NCI-H2196 treated with DMSO at 0.1 percent for 48 hours (cell line): Measurements from ENCODE around the gene MAST4.
A peak's percentile ranks its signal among the peaks of the same experiment; 100 is the strongest.

Source experiments
- DNase-seq: peaks from one replicate; lab custom pipeline; 2025; ENCODE audit not compliant: unreplicated experiment; lab: John Stamatoyannopoulos, UW

MAST4 gene

DNA sequence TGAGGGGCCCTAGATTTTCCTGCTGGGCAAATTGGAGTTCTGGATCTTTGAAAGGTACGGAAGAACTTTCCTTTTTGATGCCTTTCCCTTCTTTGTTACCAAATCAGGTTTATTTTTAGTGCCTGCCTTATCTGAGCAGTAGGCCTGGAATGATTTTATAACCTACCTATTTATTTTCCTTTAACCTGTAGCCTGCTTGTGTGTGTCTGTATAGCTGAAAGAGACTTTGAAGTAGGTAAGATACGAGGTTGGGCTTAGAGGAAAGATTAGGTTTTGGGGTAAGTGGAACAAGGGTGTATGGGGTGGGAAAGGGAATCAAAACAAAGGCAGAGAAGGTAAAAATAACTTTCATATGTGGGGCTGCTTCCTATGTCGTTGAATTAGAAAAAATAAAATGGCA lies 389.2 kb downstream of the MAST4 start:
- DNase-seq, result no peak

- DNase-seq, result no peak
These were observed 389.8 kb downstream of the MAST4 start for GRCh38 chr5:66986009-66986408.

- no peak for DNase-seq
These were observed 390.3 kb downstream of the MAST4 start for GRCh38 chr5:66986534-66986933.

DNA sequence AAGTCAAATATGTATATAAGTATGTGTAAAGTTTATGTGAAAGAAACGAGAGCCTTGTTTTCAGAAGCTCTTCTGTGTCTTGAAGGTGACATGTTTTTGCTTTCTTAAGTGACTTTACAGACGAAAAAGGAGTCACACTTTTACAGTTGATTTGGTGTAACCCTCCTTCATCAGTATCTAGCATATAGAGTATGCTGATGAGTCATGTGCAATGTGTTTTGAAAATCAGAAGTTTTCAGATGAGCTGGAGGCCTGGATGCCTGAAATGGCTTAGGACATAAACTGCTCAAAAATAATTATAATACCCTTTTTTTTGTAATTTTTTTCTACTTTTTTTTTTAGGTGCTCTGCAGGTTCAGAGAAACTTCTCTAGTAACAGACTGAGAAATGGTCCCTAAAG lies 390.9 kb downstream of the MAST4 start:
- DNase-seq, result no peak

DNA sequence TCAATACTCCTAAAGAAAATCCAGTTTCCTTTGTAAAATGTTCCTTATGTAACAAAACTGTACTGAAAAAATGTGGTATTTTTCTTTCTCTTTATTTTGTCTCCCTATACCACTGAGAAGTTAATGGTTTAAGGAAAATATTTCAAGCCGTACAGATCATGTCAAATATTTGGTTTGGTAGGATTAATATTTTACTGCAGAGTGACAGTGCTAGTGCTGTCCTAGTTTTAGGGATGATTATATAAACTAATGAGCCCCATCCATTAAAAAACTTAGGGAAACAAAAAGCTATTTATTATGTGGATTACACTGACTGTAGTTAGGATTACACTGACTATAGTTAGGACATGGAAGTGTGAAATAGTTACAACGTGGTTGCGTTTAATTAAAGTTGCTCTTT lies 391.3 kb downstream of the MAST4 start:
- DNase-seq, result no peak

DNA sequence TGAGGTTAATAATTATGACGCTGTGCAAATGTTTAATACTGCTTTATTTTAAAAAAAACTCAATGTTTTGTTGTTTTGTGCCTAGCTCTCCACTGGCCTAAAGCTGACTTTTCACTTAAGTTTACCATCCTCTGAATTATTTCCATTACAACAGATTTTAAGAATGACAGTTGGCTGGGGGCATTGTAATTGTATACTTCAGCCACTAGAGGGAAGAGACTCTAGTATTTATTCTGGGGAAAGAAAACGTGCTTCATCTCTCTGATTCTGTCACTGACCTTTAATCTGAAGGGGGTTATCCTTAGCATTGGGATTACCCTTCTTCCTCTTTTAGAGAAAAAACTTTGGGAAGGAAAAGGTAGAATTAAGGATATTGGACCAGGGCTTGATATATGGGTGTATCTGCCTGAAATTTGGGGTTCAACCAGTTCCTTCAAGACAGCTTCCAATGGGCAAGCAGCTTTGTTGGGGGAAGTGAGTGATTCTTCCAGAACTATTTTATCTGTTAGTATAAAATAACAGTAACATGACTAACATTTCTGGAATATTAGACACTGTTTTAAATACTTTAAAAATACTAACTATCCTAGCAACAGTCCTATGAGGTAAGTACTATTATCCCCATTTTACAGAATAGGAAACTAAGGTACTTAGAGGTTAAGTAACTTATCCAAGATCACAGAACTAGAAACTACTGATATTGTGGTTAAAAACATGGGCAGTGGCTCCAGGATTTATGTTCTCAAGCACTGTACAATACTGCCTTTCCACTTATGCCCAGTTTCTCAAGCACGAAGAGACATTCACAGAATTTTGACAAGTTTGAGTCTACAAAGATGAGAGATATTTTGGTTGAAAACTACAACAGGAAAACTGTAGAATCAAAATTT lies 392.0 kb downstream of the MAST4 start:
- DNase-seq, result peak; percentile 5

DNA sequence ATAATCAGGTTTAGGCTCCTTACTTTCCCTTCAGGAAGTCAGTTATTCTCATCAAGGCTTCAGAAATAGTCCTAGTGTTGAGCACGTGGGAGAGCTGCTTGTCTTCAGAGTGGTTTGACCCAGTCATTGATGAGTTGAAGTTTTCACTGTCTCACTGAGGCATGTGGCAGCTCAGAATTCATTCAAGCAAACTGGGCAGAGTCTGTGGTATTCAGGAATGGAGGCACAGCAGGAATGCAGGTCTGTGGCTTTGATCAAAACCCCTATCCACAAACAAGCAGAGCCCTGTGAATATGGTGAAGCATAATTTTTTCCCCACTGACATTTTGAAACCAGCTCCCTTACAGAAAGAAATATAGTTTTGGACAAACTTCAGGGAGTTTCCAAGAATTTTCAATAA lies 393.1 kb downstream of the MAST4 start:
- DNase-seq, result no peak

- no peak for DNase-seq
These were observed 393.6 kb downstream of the MAST4 start for GRCh38 chr5:66989781-66990180.

DNA sequence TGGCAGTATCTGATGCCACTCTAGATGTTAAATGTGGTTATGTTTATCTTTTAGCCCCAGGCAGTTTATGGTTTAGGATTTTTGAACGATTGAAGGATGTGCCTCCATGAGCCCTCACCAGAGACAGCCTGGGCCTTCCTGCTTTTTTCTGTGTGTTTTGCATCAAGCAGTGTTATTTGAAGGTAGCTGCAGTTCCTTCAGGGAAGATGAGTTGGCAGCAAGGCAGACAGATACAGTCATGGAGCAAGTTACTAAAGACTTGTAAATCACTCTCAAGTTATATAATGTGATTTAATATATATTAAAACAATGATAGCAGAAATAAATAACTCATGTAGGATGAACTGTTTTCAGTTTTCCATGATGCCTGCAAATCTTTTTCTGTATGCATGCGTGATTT lies 395.6 kb downstream of the MAST4 start:
- no peak for DNase-seq

- no peak for DNase-seq
These were observed 396.4 kb downstream of the MAST4 start for GRCh38 chr5:66992547-66992946.

- no peak for DNase-seq
These were observed 397.3 kb downstream of the MAST4 start for GRCh38 chr5:66993448-66993847.

- no peak for DNase-seq
These were observed 397.7 kb downstream of the MAST4 start for GRCh38 chr5:66993882-66994281.

DNA sequence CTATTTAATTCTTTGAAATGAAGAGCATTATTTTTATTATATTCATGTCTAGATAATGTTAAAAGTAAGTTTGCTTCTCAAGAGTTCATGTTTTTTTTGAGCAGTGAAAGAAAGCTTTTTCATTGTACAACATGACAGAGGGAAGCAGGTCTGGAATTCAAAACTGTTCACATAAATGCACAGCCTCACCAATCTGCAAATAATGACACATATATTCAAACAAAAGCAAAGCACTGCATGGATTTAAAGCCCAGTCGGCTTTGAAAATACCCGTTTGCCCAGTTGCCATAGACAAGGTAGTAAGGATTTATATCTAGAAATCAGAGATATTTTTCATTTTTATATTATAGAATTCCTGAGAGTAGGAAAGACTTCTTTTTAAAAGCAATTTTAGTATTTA lies 398.6 kb downstream of the MAST4 start:
- no peak for DNase-seq

GRCh38 chr5:67000794-67001475 lies 404.7 kb downstream of the MAST4 start:
- DNase-seq, result no peak

DNA sequence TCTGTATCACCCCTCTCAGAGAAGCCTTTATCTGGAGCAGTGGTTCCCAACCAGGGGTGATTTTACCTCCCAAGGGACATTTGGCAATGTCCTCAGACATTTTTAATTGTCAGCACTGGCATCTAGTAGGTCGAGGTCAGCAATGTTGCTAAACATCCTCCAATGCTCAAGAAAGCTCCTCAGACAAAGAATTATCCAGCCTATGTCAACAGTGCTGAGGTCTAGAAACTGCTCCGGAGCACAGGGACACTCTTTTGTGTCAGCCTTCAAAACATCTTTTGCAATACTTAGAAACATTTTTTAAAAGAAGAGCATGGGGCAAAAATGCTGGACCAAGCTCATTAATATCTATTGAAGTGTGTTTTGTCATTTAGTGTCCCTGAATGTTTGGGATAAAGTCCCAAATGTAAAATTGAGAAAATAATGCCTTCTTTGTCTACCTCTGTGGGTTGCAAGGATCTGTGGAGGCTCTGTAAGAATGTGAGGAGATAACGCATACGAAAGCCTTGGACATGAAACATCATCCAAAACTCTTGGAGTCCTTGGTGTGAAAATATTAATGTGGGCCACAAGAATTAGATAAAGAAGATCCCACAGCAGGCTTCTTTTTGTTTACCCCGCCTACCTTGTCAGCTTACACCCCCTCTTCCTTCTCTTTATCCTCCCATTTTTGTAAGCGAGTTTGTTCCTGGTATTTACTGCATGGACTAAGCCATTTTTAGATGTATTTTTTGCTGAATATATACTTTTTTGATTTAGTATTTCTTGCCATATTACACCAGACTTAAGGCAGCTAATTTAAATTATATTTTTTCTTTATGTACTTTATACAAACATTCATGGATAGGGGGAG lies 406.9 kb downstream of the MAST4 start:
- DNase-seq, result no peak

DNA sequence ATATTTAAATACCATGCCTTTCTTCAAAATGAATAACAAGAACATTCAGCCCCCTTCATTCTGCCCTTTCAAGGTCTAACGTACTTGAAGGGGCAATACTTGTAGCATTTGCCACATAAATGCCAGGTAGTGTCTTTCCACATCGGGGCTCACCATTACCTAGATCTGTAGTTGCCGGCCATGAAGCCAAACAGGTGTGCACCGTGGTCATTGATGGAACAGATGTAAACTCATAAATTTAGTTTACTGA lies 407.4 kb downstream of the MAST4 start:
- DNase-seq, result no peak

DNA sequence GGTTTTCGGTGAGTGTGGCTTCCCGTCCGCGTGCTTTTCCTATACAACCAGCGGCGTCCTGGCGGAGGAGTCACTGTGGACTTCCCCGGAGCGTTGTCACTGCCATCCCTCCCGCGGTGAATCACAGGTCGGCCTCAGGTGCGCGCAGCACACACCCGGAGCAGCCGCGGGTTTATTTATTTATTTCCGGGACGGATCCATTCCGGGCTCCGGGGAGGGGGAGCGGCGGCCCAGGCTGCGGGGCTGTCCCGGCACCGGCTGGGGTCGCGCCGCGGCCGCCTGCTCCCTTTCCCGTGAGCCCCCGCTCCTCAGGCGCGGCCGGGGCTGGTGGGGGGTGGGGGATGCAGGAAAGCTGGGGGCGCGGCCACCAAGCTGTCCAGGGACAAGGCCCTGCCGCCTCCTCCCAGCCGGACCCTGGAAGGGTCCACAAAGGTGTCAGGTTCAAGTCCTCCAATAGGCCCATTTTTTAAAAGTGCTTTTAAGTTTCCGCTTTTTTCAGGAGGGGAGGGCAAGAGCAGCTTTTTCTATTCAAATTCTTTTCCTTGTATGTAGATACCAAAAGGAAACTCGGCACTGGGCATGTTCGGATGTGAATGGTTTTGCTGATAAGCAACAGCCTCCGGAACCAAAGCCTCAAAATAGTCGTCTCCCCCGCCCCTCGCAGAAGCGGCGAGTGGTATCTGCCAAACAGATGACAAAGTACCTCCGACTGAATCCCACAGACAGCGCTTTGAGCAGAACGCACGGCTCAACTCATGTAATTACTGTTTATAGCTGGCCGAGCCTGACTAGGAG lies 407.9 kb downstream of the MAST4 start:
- peak; percentile 34 for DNase-seq

- no peak for DNase-seq
These were observed 408.6 kb downstream of the MAST4 start for GRCh38 chr5:67004730-67005350.

DNA sequence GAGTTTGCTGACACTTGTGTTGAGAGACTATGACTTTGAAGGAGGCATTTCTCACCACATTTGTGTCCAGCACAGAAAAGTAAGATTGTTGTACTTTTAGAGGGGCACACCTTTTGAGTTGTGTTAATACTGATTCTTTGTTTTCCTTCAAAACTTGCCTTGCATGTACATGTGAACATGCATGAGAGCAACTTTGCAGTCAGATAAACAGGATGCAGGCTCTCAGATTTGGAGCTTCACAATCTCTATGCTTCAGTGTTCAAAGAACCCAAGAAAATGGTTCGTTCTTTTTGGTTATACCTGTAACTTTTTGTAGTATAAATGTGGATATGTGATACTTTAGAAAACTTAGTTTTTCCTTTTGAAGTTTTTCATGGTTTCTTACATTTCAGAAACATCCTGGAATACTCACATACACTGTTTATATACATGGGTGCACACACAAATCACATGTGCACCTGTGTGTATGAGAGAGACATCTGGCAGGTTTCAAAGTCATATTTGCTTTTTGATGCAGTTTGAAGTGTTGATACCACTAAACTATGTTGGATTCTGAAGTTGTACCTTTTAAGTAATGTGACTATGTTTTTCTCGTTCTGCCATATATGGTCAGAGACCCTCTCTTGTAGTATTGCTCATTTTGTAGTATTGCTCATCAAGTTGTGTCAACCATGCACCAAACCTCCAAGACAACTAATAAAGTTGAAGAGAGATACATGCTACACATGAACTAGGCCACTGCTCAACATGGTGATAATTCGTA lies 409.7 kb downstream of the MAST4 start:
- DNase-seq, result no peak

- no peak for DNase-seq
These were observed 410.3 kb downstream of the MAST4 start for GRCh38 chr5:67006500-67006848.
